Cardiac fibroblast (primary cell): Measurements from ENCODE around the gene NDUFS7.

ENCODE experiments used
- DNase-seq, 2 donors: peaks; one replicate each; pipeline versions ENCODE4 v3.0.0 to v3.0.0-alpha.2; 2010; ENCODE audit warnings: low read depth in 2 of 2
- H3K4me3 ChIP-seq, 2 donors: replicated peaks in 1 of 2; 1 replicate in 1 of 2; 2 replicates in 1 of 2; pipeline ENCODE4 v1.5.1; 2011; ENCODE audit warnings: low read depth in 2 of 2, low read length in 2 of 2, mild to moderate bottlenecking in 2 of 2, moderate library complexity in 1 of 2
- CTCF ChIP-seq: IDR thresholded peaks from one replicate; pipeline ENCODE4 v1.5.1; 2011; ENCODE audit warnings: low read depth, mild to moderate bottlenecking, low read length, inconsistent platforms

NDUFS7 gene

GRCh38 chr19:1365319-1366269 lies 18.1 kb upstream of the NDUFS7 start:
- no peak for DNase-seq
- no peak overlapping the region for H3K4me3 ChIP-seq
- TF ChIP-seq CTCF: no peak

GRCh38 chr19:1366296-1366695 lies 17.4 kb upstream of the NDUFS7 start:
- TF ChIP-seq CTCF: no peak
- no peak overlapping the region for H3K4me3 ChIP-seq

GRCh38 chr19:1366899-1367870 lies 16.5 kb upstream of the NDUFS7 start:
- H3K4me3 ChIP-seq: no peak overlapping the region
- no peak for DNase-seq
- TF ChIP-seq CTCF: no peak

More at GRCh38 chr19:1366296-1366695, 17.4 kb upstream of the NDUFS7 start:
- no peak for DNase-seq

GRCh38 chr19:1369214-1369805 lies 14.4 kb upstream of the NDUFS7 start:
- no peak for TF ChIP-seq CTCF
- DNase-seq: no peak
- no peak overlapping the region for H3K4me3 ChIP-seq

GRCh38 chr19:1370579-1371361 lies 12.9 kb upstream of the NDUFS7 start:
- no peak for TF ChIP-seq CTCF
- no peak for DNase-seq
- H3K4me3 ChIP-seq: no peak overlapping the region
